UCSD-AML1 (cell line): Measurements from ENCODE around the gene CDKN2B-AS1.
A peak's percentile ranks its signal among the peaks of the same experiment; 100 is the strongest.

ENCODE experiments used
- DNase-seq: peaks from one replicate; lab custom pipeline; 2025; ENCODE audit not compliant: unreplicated experiment; lab: John Stamatoyannopoulos, UW

The CDKN2B-AS1 gene

GRCh38 chr9:22005702-22006606 is 11.4 kb downstream of the CDKN2B-AS1 start:
- DNase-seq = no peak

DNA sequence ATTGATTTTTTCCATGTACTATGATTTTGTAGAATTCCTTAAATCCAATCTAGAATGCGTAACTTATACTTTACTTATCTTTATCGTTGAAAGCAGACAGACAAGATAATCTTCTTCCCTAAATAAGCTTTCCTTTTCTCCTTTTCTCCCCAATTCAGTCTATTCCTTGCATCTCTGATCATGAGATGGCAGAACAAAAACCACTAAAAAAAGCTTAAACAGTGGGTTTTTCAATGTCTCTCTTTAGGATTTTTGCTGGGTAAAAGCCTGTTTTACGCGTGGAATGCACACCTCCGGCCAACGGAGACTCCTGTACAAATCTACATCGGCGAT is 13.8 kb downstream of the CDKN2B-AS1 start:
- DNase-seq = no peak

DNA sequence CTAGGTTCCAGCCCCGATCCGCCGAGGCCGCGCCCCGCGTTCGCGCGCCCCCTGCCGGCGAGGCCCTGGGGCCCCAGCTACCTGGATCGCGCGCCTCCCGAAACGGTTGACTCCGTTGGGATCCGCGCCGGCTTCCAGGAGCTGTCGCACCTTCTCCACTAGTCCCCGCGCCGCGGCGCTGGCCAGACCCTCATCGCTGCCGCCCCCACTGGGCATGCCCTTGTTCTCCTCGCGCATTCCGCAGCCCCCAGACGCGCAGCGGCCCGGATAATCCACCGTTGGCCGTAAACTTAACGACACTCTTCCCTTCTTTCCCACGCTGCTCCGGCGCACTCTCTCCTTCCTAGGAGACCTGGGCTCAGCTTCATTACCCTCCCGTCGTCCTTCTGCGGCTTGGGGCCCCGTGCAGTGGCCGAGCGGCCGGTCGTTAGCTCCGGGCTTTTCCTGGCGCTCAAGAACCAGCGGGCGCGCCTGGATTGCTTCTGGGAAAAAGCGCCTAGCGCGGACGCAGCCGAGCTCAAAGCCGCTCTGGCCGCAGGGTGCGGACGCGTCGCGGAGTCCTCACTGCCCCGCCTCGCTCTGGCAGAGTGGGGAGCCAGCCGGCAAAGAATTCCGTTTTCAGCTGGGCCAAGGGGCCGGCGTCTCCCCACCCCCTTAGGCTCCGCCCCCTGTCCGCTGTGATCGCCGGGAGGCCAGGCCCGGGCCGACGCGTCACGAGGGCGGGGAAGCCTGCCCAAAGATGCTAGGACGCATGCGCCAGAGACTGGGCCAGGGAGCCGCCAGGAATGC is 14.3 kb downstream of the CDKN2B-AS1 start, which contains the start of gene CDKN2B:
CDKN2B (minus strand) TSS at position 589 of the 789 bp plus-strand sequence; CDS start at position 237, 352 bp downstream.
- DNase-seq = no peak

DNA sequence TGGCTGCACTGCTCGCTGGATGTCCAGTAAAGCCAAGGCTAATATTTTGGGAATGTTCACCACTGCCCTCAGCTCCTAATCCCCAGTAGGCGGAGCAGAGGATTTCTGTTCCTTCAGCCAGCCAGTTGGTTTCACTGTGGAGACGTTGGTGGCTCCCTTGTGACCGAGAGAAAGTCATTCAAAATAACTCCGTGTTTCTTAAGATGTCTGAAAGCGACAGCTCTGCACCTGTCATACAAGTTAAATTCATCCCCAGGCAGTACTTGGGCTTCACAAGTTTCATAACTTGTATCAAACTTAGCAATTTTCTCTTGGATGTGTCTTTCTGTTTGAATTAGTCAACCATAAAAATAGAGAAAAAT is 14.9 kb downstream of the CDKN2B-AS1 start:
- no peak for DNase-seq

- peak; percentile 16 for DNase-seq
These were observed 16.5 kb downstream of the CDKN2B-AS1 start for GRCh38 chr9:22010866-22011625.

GRCh38 chr9:22022396-22022795 is 27.8 kb downstream of the CDKN2B-AS1 start:
- DNase-seq = no peak

DNA sequence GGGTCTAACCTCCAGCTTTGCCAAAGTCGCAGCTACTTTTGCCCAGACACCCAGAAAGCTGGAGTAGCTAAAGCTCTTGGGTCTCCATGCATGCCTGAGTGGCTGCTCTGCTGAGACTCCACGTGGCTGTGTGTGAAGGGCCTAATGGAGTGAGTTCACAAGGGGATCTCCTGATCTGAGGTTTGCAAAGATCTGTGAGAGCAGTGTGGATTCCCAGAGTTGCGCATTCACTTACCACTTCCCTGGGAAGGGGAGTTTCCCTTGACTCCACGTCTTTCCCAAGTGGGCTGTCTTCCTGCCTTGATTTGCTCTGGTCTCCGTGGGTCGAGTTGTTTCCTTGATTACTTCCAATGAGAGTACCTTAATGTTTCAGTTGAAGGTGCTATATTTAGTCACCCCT is 32.1 kb downstream of the CDKN2B-AS1 start:
- peak; percentile 13 for DNase-seq

DNA sequence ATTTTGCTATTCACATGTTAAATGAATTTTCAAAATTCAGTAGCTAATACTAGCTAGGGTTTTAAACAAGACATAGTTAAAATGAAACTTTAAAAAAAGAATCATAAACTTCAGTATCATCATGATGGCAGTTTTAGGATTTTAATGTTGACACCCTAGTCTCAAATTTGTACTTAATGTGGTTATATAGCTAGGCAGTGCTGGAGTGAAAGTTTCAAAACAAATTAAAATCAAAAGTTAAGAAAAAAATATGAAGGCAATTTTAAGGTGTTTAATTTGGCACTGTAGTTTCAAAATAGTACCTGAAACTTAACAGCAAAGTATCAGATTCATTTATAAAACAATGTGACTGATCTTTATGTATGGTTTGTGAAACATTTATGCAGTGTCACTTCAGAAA is 33.8 kb downstream of the CDKN2B-AS1 start:
- DNase-seq = no peak

DNA sequence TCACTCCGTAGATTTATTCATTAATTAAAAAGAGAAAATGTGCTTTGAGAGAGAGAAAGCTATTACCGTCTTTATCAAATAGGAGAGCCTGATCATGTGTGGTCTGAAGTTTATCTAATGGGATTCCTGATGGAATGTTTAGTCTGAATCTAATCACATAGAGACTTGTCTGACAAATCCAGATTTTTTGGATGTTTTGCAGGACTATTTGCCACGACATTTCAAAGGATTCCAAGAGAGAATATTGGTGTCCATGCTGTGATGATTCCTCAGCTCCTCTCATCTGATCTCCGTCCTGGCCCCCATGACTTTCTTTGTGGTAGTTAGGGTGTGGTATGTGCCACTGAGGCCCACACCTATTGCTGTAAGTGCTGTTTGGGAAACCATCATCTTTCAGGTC is 34.6 kb downstream of the CDKN2B-AS1 start:
- no peak for DNase-seq

DNA sequence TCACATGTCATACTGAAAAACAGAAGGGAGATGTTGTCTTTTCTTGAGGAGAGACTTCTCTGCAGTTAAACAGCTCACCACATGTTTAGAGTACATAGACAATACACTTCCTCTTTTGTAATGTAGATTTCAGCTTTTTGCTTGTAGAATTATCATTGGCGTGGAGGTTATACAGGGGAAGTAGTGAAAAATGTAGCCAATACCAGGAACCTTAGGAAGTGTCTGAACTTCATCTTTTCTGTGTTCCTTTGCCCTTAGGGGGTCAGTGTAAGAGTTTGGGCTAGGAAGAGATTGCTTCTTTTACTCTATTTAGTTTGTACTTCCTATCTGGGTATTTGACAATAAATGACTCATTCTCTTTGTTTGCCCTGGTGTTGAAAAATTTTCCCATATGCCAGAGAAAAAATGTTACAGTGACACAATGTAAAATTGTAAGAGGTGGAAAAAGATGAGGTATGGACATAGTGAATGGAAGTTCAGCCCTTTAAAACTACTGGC is 35.6 kb downstream of the CDKN2B-AS1 start:
- no peak for DNase-seq

GRCh38 chr9:22031655-22032411 is 37.2 kb downstream of the CDKN2B-AS1 start:
- DNase-seq = peak; percentile 7

- DNase-seq = no peak
These were observed 38.5 kb downstream of the CDKN2B-AS1 start for GRCh38 chr9:22033012-22033630.

GRCh38 chr9:22035591-22036011 is 41.0 kb downstream of the CDKN2B-AS1 start:
- DNase-seq = peak; percentile 8

DNA sequence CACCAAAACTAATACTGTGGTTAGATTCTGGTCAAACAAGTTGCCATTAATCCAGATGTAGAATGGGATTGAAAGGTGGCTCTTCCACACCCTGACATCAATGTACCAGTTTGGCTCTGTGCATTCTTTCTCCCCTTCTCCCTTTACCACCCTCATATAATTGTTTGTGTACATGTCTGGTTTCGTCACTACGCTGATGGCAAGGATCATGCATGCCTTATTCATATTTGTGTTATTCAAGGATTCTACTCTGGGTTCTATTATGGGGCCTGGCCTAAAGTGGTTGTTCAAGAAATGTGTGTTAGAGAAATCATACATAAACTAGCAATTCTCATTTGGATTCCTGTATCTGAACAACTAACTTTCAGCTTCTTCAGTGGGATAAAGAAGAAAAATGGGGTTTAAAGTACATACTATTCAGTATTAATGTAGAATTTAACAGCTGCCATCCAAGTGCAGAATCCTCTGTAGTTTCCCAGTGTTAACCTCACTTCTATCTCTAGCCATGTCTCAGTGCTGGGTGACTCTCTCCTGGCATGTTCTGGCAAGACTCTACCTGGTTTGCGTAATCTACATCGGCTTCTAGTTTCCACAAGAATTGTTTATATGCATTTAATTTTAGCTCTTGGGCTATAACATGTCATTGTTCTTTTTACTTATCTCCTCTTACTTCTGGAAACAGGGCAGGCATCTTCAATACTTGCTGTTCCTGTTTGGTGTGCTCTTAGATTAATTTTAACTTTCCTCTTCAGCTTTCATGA is 42.5 kb downstream of the CDKN2B-AS1 start:
- DNase-seq = no peak

DNA sequence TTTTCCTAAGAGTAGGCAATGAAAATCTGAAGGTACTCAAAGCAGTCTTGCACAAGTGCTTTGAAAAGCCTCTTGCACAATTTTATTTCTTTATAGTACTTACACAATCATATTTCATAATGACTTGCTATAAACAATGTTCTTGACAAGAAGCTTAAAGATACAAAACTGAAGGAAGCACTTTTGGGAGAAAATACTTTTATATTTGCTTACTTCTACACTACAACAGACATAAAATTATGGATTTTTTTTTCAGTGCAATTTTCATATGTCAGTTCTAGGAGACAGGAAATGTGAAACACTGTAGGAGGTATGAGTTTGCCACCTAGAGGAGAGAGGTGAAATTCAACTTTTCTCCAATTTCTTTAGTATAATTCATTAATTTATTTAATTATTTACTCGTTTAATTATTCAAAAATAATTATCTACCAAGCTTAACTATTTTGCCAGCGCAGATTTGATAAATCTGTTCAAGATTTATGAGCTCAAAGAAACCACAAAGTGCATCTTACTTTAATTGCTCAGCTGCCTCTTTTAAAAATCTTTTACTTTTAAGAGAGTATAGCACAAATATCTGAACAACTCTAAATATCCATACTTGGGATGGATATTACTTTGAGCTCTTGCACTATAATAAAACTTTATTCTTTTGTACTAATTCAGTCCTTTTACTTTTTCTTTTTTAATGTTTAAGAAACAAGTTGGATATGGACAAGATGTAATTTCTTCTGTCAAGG is 43.5 kb downstream of the CDKN2B-AS1 start:
- no peak for DNase-seq

- no peak for DNase-seq
These were observed 44.7 kb downstream of the CDKN2B-AS1 start for GRCh38 chr9:22039258-22039657.

DNA sequence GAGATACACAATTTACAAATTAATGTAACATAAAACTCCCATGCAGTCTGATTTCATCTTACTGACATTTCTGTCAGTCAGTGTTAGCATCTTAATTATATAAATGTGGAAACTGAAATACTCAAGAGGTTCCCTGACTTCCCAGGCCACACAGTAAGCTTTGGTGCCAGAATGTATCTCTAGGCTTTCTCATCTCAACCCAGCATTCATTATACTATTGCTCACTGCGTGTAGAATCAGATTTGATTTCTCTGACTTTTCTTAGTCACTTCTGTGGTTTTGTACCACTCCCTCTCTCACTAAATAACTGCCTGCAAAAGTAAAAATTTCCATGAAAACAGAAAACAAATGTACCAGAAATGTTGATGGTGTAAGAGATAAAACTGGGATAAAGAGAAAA is 46.2 kb downstream of the CDKN2B-AS1 start:
- no peak for DNase-seq

DNA sequence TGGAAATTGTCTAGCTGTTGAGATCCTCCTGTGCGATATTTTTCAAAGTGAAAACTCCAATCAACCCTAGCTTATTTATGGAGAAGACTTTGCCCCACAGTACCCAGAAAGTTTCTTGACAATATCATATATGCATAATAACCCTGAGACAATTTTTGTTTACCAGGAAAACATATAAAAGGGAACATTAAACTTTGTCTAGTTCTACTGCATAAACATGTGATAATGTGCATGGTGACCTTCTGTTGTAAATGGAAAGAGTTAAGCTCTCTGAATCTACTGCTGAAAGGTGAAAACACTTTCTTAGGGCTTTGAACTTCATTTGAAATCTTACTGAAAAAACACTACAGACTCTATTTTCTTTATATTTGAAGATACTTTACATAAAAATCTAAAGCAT is 46.8 kb downstream of the CDKN2B-AS1 start:
- no peak for DNase-seq

GRCh38 chr9:22041775-22042174 is 47.2 kb downstream of the CDKN2B-AS1 start:
- DNase-seq = no peak
